Activated naive CD8-positive, alpha-beta T cell (primary cell): ENCODE measurements around the gene C13orf42.

ENCODE experiments used
- H3K27ac Mint-ChIP-seq: one replicate; pipeline ENCODE4 v1.8.0; 2021; ENCODE audit warnings: mixed read lengths
- H3K27me3 Mint-ChIP-seq: one replicate; pipeline ENCODE4 v1.8.0; 2021; ENCODE audit warnings: mixed read lengths
- H3K36me3 Mint-ChIP-seq: one replicate; pipeline ENCODE4 v1.8.0; 2021; ENCODE audit warnings: mixed read lengths
- H3K4me1 Mint-ChIP-seq: one replicate; pipeline ENCODE4 v1.8.0; 2021; ENCODE audit warnings: low read depth, mixed read lengths
- H3K4me3 Mint-ChIP-seq: one replicate; pipeline ENCODE4 v1.8.0; 2021; ENCODE audit warnings: mild to moderate bottlenecking, mixed read lengths
- H3K9me3 Mint-ChIP-seq: one replicate; pipeline ENCODE4 v1.8.0; 2021; ENCODE audit warnings: low read depth, mixed read lengths

Gene C13orf42

DNA sequence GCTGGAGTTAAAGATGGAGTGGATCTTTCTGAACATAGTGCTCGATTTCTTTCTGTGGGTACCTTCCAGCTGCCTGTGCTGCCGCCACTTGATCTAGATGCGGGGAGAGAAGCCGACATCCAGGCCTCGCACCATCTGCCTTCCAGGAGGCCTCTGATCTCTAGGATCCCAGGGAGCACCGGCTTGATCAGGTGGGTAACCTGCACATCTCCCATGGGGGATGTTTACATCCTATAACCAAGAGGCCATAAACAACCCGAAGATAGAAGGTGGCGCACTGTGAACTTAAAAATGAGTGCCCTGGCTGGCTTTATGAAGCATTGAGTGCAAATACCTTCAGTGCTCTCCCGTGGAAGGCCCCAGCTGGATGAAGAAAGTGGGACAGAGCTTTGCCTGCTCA is at the start of gene C13orf42:
Gene C13orf42 (minus strand): TSS at position 101 of the 400 bp plus-strand sequence. CDS start 65 bp downstream, at position 36.
- H3K9me3 Mint-ChIP-seq: no peaks in the 10 kb centered on the region
- H3K4me1 Mint-ChIP-seq: no peaks in the 10 kb centered on the region
- no peaks in the 10 kb centered on the region for H3K36me3 Mint-ChIP-seq
- no peak within 1 kb of the TSS for H3K4me3 Mint-ChIP-seq
- peaks cover 4% of the 10 kb centered on the region for H3K27me3 Mint-ChIP-seq
- no peak within 1 kb of the TSS for H3K27ac Mint-ChIP-seq

DNA sequence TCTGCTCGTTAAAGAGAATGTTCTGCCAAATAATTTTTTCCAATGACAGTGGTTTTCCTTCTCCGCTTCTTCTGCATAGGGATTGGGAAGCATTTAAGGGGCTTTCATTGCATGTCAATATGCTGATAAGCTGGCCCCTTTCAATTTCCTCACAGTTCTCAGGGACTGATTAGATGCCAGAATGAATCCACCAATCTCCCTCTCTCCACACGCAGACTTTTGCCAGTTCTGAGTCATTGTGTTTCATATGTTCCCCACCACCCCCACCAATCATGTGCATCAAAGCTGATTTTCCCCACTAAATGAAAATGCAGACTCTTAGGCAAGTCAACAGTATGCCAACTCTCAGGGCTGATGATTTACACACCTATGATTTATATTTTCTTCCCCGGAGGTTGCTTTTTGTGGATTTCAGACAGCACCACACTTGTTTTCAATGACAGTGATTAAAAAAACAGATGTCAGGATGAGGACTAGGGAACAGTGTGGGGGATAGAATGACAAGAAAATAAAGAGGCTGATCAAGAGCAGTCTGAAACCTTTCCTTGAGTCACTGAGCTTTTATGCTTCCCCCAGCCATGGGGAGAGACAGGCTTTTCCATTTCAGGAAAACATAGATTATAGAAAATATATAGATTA is 47.9 kb upstream of the C13orf42 start:
- Mint-ChIP-seq H3K27ac (no peak overlapping the region), H3K4me3 (no peak overlapping the region), H3K36me3 (no peaks in the 10 kb centered on the region), H3K27me3 (peaks cover 3% of the 10 kb centered on the region), H3K4me1 (peaks cover 3% of the 10 kb centered on the region), H3K9me3 (no peaks in the 10 kb centered on the region)

DNA sequence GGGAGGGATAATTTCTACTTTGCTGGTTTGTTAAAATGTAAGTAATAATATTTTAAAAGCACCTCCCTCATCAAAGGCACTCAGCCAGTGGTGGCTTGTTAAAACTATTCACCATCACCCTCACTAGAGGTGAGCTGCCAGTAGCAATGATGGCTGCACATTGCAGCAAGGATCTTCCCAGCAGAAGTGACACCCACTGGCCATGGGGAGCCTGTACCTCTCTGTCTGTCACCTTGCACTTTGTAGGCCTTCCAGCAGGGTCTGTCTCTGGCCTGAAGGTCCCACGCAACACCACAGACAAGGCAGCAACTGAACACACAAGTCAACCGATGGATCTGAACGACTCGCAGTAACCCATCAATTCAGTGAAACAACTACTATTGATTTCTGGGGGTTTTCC is 47.3 kb upstream of the C13orf42 start:
- peaks cover 4% of the 10 kb centered on the region for H3K27me3 Mint-ChIP-seq
- no peaks in the 10 kb centered on the region for H3K9me3 Mint-ChIP-seq
- no peak overlapping the region for H3K27ac Mint-ChIP-seq
- H3K36me3 Mint-ChIP-seq: no peaks in the 10 kb centered on the region
- H3K4me3 Mint-ChIP-seq: no peak overlapping the region
- H3K4me1 Mint-ChIP-seq: peaks cover 3% of the 10 kb centered on the region

DNA sequence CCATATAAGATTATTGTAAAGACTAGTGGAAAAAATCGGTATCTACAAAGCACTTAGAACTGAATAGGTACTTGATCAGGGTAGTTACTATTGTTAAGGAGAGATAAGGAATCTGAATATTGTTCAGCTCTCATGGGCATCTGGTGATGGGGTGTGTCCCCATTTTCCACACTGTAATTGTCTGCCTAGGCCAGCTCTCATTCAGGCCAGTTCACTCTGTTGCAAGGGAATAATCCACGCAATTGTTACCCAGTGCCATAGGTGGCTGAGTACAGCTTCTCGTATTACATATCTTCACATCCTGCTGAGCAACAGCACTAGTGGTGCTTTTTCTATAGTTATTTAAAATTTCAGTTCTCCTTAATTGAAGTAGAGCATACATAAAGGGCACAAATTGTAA is 45.6 kb upstream of the C13orf42 start:
- Mint-ChIP-seq H3K36me3 (no peaks in the 10 kb centered on the region), H3K9me3 (no peaks in the 10 kb centered on the region), H3K27ac (no peak overlapping the region), H3K27me3 (peaks cover 4% of the 10 kb centered on the region), H3K4me3 (no peak overlapping the region), H3K4me1 (peaks cover 3% of the 10 kb centered on the region)

DNA sequence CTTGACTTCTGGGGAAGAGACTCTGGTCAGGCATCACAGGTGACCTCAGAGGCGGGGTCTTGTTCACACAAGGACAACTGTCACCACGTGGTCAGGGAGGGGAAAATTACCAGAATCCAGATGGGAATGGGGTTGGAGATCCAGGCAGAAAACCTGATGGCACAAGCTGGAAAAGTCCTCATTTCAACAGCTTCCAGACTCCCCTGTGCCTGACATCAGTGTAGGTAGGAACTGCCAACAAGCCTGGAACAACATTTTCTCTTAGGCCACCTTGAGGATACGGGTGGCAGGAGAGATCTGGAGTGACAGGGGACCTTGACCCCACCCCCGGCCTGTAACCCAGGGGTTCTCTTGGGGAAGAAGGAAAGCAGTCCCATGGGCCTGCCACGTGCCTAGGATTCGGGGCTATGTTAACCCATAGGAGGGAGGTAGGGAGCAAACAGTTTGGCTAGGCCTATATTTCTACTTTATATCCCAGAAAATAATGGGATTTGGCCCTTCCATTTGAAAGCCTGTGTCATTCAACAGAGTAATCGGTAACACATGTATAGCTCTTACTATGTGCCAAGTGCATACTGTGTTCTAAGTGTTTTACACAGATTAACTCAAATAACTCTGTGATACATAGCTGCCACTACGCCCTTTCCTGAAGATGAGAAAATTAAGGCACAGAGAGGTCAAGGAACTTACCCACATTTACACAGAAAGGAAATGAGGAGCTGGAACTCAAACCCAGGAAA is 44.9 kb upstream of the C13orf42 start:
- Mint-ChIP-seq H3K27ac (no peak overlapping the region), H3K4me1 (peaks cover 3% of the 10 kb centered on the region), H3K27me3 (peaks cover 5% of the 10 kb centered on the region), H3K36me3 (no peaks in the 10 kb centered on the region), H3K9me3 (no peaks in the 10 kb centered on the region), H3K4me3 (no peak overlapping the region)

DNA sequence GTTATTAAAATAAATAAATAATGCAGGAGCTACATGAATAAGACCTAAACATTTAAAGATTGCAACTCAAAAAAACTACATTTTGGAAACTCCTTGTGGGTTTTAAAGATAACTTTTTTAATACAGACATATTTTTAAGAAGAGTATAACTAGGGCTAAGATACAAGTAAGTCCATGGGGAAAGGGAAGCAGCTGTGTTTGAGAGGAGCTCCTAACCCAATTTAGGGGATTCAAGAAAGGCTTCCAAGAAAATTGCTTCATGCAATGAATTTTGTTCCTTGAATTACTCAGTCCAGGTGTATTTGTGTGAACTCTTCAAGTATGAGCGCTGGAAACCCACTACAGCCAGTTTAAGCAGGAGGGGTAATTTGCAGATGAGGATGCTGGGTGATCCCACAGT is 44.1 kb upstream of the C13orf42 start:
- Mint-ChIP-seq H3K27ac (no peak overlapping the region), H3K27me3 (peaks cover 8% of the 10 kb centered on the region), H3K9me3 (no peaks in the 10 kb centered on the region), H3K4me1 (peaks cover 3% of the 10 kb centered on the region), H3K36me3 (no peaks in the 10 kb centered on the region), H3K4me3 (no peak overlapping the region)

DNA sequence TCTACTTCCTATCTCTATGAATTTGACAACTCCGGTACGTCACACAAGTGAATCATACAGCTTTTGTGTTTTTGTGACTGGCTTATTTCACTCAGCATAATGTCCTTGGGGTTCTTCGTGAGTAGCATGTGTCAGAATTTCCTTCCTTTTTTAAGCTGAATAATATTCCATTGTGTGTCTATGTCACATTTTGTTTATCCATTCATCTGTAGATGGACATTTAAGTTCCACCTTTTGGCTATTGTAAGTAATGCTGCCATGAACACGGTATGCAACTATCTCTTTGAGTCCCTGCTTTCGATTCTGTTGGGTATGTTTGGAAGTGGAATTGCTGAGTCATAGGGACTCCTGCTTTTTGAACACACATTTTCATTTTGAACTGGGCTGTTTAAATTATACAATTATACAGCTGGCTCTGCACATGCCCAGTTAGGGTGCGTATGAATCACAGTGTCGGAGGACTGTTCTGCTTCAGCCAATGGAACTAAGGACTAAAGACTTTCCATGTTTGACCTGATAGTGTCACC is 43.0 kb upstream of the C13orf42 start:
- Mint-ChIP-seq H3K36me3 (no peaks in the 10 kb centered on the region), H3K27ac (no peak overlapping the region), H3K4me1 (peaks cover 3% of the 10 kb centered on the region), H3K9me3 (no peaks in the 10 kb centered on the region), H3K27me3 (peaks cover 8% of the 10 kb centered on the region), H3K4me3 (no peak overlapping the region)

DNA sequence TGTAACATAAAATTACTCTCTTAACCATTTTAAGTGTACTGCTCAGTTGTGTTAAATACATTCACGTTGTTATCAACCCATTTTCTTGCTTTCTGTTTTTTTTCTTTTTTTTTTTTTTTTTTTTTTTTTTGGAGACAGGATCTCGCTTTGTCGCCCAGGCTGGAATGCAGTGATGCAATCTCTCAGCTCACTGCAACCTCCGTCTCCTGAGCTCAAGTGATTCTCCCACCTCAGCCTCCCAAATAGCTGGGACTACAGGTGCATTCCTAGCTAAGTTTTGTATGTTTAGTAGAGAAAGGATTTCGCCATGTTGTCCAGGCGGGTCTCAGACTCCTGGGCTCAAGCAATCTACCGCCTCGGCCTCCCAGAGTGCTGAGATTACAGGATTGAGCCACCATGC is 42.5 kb upstream of the C13orf42 start:
- Mint-ChIP-seq H3K9me3 (no peaks in the 10 kb centered on the region), H3K27ac (no peak overlapping the region), H3K4me1 (peaks cover 3% of the 10 kb centered on the region), H3K36me3 (no peaks in the 10 kb centered on the region), H3K27me3 (peaks cover 8% of the 10 kb centered on the region), H3K4me3 (no peak overlapping the region)

DNA sequence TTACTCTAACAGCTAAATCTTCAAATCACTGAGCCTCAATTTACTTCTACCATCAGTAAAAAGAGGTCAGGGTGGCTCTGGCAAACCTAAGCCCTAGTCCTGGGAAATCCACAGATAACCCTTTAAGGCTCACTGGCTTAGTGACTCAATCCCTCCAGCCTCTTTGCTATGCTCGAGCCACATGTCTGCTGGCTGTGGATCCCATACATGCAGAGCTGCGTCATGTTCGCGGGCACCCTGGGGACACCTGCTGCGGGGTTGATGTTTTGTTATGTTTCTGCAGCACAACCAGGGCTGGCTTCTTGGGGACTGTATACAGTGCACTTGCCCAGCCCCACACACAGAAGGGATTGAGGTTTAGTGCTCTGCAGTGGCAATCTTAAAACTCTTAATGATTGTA is 41.6 kb upstream of the C13orf42 start:
- H3K9me3 Mint-ChIP-seq: no peaks in the 10 kb centered on the region
- H3K27me3 Mint-ChIP-seq: peaks cover 13% of the 10 kb centered on the region
- no peak overlapping the region for H3K27ac Mint-ChIP-seq
- H3K4me1 Mint-ChIP-seq: peaks cover 3% of the 10 kb centered on the region
- no peaks in the 10 kb centered on the region for H3K36me3 Mint-ChIP-seq
- no peak overlapping the region for H3K4me3 Mint-ChIP-seq

DNA sequence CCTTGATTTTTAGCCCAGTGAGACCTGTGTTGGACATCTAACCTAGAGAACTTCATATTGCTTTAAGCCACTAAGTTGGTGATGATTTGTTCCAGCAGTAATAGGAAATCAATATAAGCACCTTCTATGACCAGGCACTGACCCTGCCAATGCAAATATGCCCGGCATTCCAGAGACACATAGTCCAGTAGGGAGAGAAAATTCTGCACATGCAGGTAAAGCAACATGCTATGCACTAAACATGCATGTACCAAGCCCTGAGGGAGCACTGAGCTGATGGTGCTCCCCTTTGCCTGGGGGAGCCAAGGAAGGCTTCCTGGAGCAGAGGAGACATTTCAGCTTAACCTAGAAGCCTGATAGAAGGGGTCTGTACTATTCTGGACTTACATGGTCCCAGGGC is 40.4 kb upstream of the C13orf42 start:
- Mint-ChIP-seq H3K9me3 (no peaks in the 10 kb centered on the region), H3K27me3 (peaks cover 13% of the 10 kb centered on the region), H3K27ac (no peak overlapping the region), H3K36me3 (no peaks in the 10 kb centered on the region), H3K4me3 (no peak overlapping the region), H3K4me1 (peaks cover 3% of the 10 kb centered on the region)

DNA sequence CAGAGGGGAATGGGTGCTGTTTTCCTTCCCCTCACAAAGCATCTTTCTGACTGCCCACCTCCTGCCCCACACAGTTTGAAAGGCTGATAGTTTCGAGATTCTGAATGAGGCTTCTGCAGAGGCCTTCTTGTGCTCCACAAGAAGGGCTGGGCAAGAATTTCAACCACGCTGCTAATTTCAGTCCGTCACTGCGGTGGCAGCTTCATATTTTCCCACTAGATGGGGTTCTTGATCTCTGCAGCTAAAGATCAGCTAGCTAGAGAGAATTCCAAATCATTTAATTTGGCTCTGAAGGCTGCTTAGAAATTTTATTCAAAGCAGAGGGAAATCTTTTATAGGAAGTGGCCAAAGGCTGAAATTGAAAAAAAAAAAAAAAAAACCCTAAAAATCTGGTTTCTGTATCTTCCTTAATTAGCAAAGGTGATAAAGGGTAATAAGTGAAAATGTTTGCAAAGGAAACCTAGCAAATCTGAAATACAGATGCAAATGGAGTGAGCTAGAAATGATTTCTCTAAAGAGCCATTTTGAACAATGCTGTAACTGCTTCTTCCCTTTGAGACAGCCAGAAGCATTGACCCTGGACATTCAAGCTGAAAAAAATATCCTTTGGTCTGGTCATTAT is 38.0 kb upstream of the C13orf42 start:
- Mint-ChIP-seq H3K9me3 (no peaks in the 10 kb centered on the region), H3K4me1 (no peaks in the 10 kb centered on the region), H3K27ac (no peak overlapping the region), H3K36me3 (no peaks in the 10 kb centered on the region), H3K4me3 (no peak overlapping the region), H3K27me3 (peaks cover 10% of the 10 kb centered on the region)

DNA sequence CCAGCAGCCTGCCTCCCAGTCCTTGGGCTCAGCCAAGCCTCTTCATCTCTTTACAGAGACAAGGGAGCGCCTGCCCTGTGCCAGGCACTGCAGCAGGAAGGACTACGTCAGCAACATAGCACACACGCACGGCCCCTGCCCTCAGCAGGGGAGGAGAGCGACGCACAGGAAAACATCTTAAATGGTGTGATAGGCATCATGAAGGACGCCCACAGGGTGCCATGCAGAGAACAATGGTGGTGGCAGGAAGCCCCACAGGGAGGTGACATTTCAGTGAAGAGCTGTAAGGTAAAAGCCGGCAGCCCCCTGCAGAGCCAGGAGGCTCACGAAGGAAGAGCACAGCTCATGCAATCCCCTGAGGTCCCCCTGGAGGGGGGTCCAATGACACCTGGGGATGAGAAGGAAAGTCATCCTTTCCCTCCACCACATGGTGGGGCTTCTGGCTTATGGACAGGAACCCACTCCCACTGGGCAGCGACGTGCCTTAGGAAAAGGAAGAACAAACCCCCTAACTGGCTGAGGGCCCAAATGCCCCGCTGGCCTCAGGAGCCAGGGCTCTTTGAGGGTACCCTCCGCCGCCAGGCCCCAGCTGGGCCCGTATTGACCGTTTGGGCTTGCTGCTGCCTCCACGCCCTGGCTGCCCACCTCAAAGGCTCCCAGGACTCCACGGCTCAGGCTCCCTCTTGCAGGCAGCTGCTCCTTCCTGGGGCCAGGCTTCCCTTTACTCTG is 37.3 kb upstream of the C13orf42 start:
- Mint-ChIP-seq H3K4me1 (no peaks in the 10 kb centered on the region), H3K9me3 (no peaks in the 10 kb centered on the region), H3K27ac (no peak overlapping the region), H3K27me3 (peaks cover 8% of the 10 kb centered on the region), H3K36me3 (no peaks in the 10 kb centered on the region), H3K4me3 (no peak overlapping the region)

DNA sequence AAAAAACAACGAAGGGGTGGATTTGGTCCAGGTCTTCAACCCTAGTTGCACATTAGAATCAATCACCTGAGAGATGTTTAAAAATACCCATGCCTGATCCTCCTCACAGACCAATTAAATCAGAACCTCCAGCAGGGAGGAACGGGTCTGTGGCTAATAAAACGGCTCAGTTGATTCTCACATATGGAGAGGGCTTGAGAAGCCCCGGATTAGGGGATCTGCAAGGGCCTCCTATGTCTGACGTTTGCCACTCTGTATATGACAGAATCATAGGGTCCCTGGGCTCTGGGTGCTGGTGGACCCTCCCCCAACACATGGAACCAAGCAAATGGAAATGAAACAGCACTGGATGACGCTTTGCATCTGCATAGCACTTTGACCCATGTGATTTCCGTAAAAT is 36.7 kb upstream of the C13orf42 start:
- Mint-ChIP-seq H3K27me3 (peaks cover 8% of the 10 kb centered on the region), H3K27ac (no peak overlapping the region), H3K36me3 (no peaks in the 10 kb centered on the region), H3K9me3 (no peaks in the 10 kb centered on the region), H3K4me3 (no peak overlapping the region), H3K4me1 (no peaks in the 10 kb centered on the region)

DNA sequence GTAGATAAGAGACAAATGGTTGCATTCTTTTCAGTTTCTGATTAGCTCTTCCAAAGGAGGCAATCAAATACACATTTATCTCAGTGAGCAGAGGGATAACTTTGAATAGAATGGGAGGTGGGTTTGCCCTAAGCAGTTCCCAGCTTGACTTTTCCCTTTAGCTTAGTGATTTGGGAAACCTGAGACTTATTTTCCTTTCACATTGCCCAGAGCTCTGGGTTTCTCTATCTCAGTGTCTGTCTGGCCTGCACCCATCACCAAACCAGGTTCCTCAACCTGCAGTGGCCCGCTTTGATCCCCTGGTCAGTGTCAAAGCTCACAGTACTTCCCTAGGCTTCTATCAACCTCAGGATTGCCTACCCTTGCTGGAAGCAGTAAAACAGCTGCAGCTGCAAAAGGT is 35.6 kb upstream of the C13orf42 start:
- Mint-ChIP-seq H3K9me3 (no peaks in the 10 kb centered on the region), H3K4me3 (no peak overlapping the region), H3K36me3 (no peaks in the 10 kb centered on the region), H3K27me3 (peaks cover 8% of the 10 kb centered on the region), H3K27ac (no peak overlapping the region), H3K4me1 (no peaks in the 10 kb centered on the region)

DNA sequence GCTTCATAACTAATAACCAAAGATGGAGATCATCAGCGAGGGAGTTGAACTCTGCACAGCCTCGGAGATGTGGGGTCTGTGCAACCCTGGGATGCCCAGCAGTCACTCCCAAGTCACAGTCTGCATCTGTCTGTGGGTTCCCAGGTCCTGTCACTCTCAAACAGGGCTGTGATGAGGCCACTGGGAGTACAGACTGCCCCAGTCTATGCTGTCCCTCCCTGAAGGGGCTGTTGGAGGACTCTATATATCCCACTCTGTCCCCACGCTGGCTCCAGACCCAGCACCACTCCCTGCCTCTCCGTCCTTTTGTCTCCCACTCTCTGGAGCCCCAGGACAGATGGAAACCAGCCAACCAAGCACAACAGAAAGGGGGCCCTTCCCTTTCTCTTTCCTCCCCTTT is 26.2 kb upstream of the C13orf42 start:
- no peak overlapping the region for H3K4me3 Mint-ChIP-seq
- H3K9me3 Mint-ChIP-seq: no peaks in the 10 kb centered on the region
- no peaks in the 10 kb centered on the region for H3K36me3 Mint-ChIP-seq
- H3K4me1 Mint-ChIP-seq: no peaks in the 10 kb centered on the region
- H3K27ac Mint-ChIP-seq: no peak overlapping the region
- peaks cover 1% of the 10 kb centered on the region for H3K27me3 Mint-ChIP-seq
